Ishikawa (cell line): ENCODE measurements around the gene RIMS1.

Experiments
- CEBPB ChIP-seq: IDR thresholded peaks from 2 replicates; pipeline ENCODE4 v1.6.1; 2012
- CREB1 ChIP-seq: IDR thresholded peaks from 2 replicates; pipeline ENCODE4 v1.6.1; 2012; ENCODE audit warnings: low read depth
- EGR1 ChIP-seq: IDR thresholded peaks from 2 replicates; pipeline ENCODE4 v1.6.1; 2012
- EP300 ChIP-seq: IDR thresholded peaks from 2 replicates; pipeline ENCODE4 v1.6.1; 2012; ENCODE audit warnings: borderline replicate concordance
- FOXM1 ChIP-seq: IDR thresholded peaks from 2 replicates; pipeline ENCODE4 v1.6.1; 2012; ENCODE audit warnings: low read depth, borderline replicate concordance
- MAX ChIP-seq: IDR thresholded peaks from 2 replicates; pipeline ENCODE4 v1.6.1; 2012
- NFIC ChIP-seq: IDR thresholded peaks from 2 replicates; pipeline ENCODE4 v1.6.1; 2012
- RAD21 ChIP-seq: IDR thresholded peaks from 2 replicates; pipeline ENCODE4 v1.6.1; 2012; ENCODE audit warnings: low read depth
- REST ChIP-seq: IDR thresholded peaks from 2 replicates; pipeline ENCODE4 v1.6.1; 2012; ENCODE audit warnings: low read depth, mild to moderate bottlenecking
- TAF1 ChIP-seq: IDR thresholded peaks from 2 replicates; pipeline ENCODE4 v1.6.1; 2012; ENCODE audit warnings: low read depth, mild to moderate bottlenecking
- TCF12 ChIP-seq: IDR thresholded peaks from 2 replicates; pipeline ENCODE4 v1.6.1; 2012; ENCODE audit warnings: low read depth
- TEAD4 ChIP-seq: IDR thresholded peaks from 2 replicates; pipeline ENCODE4 v1.6.1; 2012
- USF1 ChIP-seq: IDR thresholded peaks from 2 replicates; pipeline ENCODE4 v1.6.1; 2012
- YY1 ChIP-seq: IDR thresholded peaks from 2 replicates; pipeline ENCODE4 v1.6.1; 2012; ENCODE audit warnings: low read depth
- ZBTB7A ChIP-seq: IDR thresholded peaks from 2 replicates; pipeline ENCODE4 v1.6.1; 2012; ENCODE audit warnings: low read depth

RIMS1 gene

GRCh38 chr6:72381076-72381475, 494.7 kb downstream of the RIMS1 start:
- no peak for TF ChIP-seq RAD21
- no peak for TF ChIP-seq ZBTB7A
- TF ChIP-seq EGR1 = no peak
- TF ChIP-seq TAF1 = no peak
- TF ChIP-seq YY1 = no peak
- no peak for TF ChIP-seq USF1
- no peak for TF ChIP-seq MAX
- TF ChIP-seq EP300 = no peak
- no peak for TF ChIP-seq NFIC
- TF ChIP-seq REST = no peak
- TF ChIP-seq CEBPB = no peak

DNA sequence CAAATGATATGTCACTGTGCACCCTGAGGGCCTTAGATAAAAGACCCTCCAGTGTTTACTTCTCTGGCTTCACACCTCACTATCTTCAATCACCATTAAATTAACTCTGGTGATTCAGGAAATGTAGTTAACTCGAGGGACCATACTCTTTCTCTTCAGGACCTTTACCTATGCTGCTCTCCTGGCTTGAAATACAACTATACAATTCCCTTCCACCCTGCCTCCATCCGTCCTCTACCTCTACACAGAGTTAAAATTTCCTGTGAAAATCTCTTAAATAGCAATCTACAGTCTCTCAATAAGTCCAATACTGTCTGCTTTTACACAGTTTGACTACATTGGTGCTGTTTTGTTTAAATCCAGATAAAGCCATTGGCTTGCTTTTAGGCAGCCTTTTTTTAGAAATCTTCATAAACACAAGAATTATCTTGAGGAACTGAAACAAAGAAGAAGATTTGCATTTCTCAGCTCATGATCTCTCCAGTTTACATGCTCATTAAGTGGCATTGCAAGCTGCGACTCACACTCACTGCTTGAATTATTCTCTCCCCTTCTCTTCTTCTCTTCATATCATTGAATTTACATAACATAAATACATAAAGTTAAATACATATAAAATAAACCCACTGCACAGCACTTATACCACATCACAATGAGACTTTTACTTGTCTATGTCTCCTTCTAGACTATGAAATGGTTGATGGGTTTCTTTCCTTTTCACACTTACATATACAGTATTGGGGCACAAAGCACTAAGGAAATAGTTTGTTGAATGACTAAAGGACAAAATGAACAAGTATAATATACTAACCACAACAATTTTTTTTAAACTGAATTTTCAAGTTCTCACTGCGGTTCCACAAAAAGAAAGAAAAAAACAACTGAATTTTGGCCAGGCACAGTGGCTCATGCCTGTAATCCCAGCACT, 496.5 kb downstream of the RIMS1 start:
- TF ChIP-seq USF1 = no peak
- TF ChIP-seq TEAD4 = no peak
- TF ChIP-seq TCF12 = no peak
- no peak for TF ChIP-seq YY1

DNA sequence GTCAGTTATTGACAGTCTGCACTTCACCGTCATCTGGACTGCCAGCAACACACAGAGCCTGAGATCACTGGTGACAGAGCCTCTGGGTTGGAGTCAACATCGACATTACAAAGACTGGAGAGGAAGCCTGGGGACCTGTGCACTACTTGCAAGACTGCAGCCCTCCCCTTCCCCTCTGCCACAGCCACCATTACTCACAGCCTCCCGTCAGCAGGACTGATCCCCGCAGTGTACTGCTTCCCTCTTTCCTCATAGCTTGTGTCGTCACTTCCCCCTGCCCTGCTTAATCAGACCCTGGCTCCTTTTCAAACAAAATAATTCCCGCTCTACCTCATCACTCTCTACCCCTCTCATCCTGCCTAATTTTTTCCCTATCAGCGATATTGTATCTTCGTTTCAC, 500.0 kb downstream of the RIMS1 start:
- no peak for TF ChIP-seq USF1
- TF ChIP-seq RAD21 = no peak
- no peak for TF ChIP-seq MAX
- no peak for TF ChIP-seq EP300
- TF ChIP-seq TEAD4 = no peak
- TF ChIP-seq NFIC = no peak
- no peak for TF ChIP-seq TCF12
- TF ChIP-seq YY1 = no peak
- no peak for TF ChIP-seq TAF1
- TF ChIP-seq FOXM1 = no peak
- TF ChIP-seq CREB1 = no peak
- no peak for TF ChIP-seq CEBPB
- TF ChIP-seq REST = no peak
- no peak for TF ChIP-seq EGR1
- no peak for TF ChIP-seq ZBTB7A

- TF ChIP-seq MAX = no peak
- no peak for TF ChIP-seq CEBPB
- TF ChIP-seq NFIC = no peak
- no peak for TF ChIP-seq CREB1
- no peak for TF ChIP-seq USF1
- no peak for TF ChIP-seq RAD21
- TF ChIP-seq EP300 = no peak
- no peak for TF ChIP-seq ZBTB7A
- TF ChIP-seq EGR1 = no peak
- no peak for TF ChIP-seq TCF12
- TF ChIP-seq TAF1 = no peak
- no peak for TF ChIP-seq FOXM1
- TF ChIP-seq YY1 = no peak
- no peak for TF ChIP-seq TEAD4
- no peak for TF ChIP-seq REST
Observed at GRCh38 chr6:72389698-72390097, 503.3 kb downstream of the RIMS1 start.
